AG04449 (cell line): ENCODE data around the gene ERLEC1.

Source experiments
- CTCF ChIA-PET: fragments of 350-600 bp; formaldehyde crosslinking; extraction: SDS; loops from one replicate; lab custom pipeline; 2021; ENCODE audit warnings: antibody characterized with exemption; lab: Yijun Ruan, JAX
- POLR2A ChIA-PET: fragments of 400-600, 350-600 bp; formaldehyde crosslinking; extraction: SDS; loops from one replicate; lab custom pipeline; 2020; ENCODE audit warnings: antibody characterized with exemption, inconsistent platforms; lab: Yijun Ruan, JAX
- DNase-seq: peaks from one replicate; pipeline ENCODE4 v3.0.0-alpha.2; 2010; ENCODE audit warnings: low read depth, low spot score
- H3K4me3 ChIP-seq: 2 replicates; pipeline ENCODE4 v1.5.1; 2011; ENCODE audit warnings: low read depth, mild to moderate bottlenecking, control low read depth, low read length
- CTCF ChIP-seq: IDR thresholded peaks from one replicate; pipeline ENCODE4 v1.5.1; 2011; ENCODE audit warnings: mild to moderate bottlenecking, moderate library complexity, low read length, control low read depth, inconsistent platforms; ENCODE audit not compliant: insufficient read depth; ENCODE audit errors: missing control alignments

ERLEC1 gene

DNA sequence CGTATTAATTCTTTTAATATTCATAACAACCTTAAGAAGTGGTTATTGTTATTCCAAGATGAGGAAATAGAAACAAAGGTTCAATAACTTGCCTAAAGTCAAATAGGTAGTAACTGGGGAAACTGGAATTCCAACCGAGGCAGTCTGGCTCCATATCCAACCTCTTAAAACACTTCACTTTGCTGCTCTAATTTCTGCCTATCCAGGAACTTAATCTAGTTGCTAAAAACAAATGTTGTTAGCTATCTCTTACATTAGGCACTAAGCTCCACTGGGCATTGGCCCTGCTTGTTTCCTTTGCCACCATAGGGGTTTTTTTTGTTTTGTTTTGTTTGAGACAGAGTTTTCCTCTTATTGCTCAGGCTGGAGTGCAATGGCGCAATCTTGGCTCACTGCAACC lies 24.8 kb downstream of the ERLEC1 start:
- POLR2A ChIA-PET, result no interaction called here
- no peak for TF ChIP-seq CTCF
- no peak for DNase-seq
- no peak overlapping the region for H3K4me3 ChIP-seq
- CTCF ChIA-PET, result no interaction called here

DNA sequence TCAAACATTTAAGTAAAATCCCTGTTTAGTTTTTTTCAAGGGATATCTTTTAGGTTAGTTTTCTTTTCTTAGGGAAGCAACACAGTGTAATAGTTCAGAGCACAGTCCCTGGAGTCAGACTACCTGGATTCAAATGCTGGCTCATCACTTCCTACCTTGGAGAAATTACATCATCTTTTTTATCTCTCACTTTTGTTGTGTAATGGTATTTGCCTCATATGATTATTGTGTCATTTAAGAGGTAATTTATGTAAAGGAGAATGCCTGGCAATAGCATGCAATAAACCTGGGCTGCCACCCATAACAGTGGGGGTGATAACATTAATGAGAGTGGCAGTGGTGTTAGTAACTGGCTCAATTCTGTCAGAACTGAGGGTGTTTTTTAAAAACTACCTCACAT lies 26.3 kb downstream of the ERLEC1 start:
- ChIA-PET CTCF (no interaction called here), POLR2A (no interaction called here)
- DNase-seq, result no peak
- no peak overlapping the region for H3K4me3 ChIP-seq
- no peak for TF ChIP-seq CTCF

- ChIA-PET CTCF (no interaction called here), POLR2A (no interaction called here)
- DNase-seq, result no peak
- TF ChIP-seq CTCF, result no peak
- H3K4me3 ChIP-seq, result no peak overlapping the region
Observed at GRCh38 chr2:53818854-53819435, 32.1 kb downstream of the ERLEC1 start.

GRCh38 chr2:53819634-53820033 lies 32.8 kb downstream of the ERLEC1 start:
- no peak overlapping the region for H3K4me3 ChIP-seq
- no peak for DNase-seq
- POLR2A ChIA-PET, result no interaction called here
- TF ChIP-seq CTCF, result no peak
- CTCF ChIA-PET, result no interaction called here

- H3K4me3 ChIP-seq, result no peak overlapping the region
- ChIA-PET CTCF (no interaction called here), POLR2A (no interaction called here)
- no peak for TF ChIP-seq CTCF
- DNase-seq, result no peak
Observed at GRCh38 chr2:53820048-53820447, 33.2 kb downstream of the ERLEC1 start.

GRCh38 chr2:53820711-53821110 lies 33.9 kb downstream of the ERLEC1 start:
- no peak for TF ChIP-seq CTCF
- DNase-seq, result no peak
- no peak overlapping the region for H3K4me3 ChIP-seq
- ChIA-PET POLR2A (no interaction called here), CTCF (no interaction called here)
